ENCODE results near the gene EPC1.

DNA sequence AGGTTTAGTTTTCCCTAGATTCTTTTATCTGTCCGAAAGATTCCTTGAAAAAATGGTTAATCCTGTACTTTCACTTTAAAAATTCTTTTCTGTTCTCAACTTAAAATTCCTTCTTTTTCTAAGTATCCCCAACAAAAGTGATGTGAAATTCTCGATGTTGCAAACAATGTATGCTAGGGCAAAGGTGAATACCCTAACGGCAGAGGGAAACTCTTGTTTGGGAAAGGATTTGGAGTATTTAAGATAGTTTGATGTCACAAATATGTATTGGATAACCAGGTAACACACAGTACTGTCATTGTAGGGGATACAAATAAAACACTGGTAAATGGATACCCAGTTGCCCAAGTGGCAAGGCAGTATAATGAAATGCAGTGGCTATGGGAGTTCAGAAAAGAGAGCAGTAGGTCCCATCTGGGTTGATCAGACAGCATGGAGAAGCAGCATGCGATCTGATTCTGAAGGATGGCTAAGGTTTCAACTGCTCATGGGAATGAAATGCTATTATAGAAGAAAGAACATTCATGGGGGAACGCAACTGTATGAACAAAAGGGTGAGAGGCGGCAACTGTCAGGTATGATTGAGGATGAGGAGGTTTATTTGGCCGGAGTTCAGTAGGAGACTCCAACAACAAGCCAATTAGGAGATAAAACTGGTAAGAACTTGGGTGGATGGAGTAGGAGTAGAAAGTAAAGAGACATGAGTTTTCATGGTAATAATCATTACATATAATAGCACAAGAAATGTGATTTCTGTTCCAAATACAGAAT lies 3.2 kb upstream of the EPC1 start:
- TF ChIP-seq, protein P1, sequence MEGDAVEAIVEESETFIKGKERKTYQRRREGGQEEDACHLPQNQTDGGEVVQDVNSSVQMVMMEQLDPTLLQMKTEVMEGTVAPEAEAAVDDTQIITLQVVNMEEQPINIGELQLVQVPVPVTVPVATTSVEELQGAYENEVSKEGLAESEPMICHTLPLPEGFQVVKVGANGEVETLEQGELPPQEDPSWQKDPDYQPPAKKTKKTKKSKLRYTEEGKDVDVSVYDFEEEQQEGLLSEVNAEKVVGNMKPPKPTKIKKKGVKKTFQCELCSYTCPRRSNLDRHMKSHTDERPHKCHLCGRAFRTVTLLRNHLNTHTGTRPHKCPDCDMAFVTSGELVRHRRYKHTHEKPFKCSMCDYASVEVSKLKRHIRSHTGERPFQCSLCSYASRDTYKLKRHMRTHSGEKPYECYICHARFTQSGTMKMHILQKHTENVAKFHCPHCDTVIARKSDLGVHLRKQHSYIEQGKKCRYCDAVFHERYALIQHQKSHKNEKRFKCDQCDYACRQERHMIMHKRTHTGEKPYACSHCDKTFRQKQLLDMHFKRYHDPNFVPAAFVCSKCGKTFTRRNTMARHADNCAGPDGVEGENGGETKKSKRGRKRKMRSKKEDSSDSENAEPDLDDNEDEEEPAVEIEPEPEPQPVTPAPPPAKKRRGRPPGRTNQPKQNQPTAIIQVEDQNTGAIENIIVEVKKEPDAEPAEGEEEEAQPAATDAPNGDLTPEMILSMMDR (IDR thresholded peaks at IDR 0.05 in 4 of 5, conservative IDR thresholded peaks at IDR 0.05 in 1 of 5), result no peak
- TF ChIP-seq POLR2A (IDR thresholded peaks at IDR 0.05), result no peak

All from gastrocnemius medialis (tissue), 4 donors.